GM13976 (cell line): ENCODE data around the gene KCNJ5.

ENCODE experiments used
- DNase-seq: peaks from one replicate; pipeline ENCODE4 v3.0.0; 2012; ENCODE audit warnings: low spot score
- in situ Hi-C: fragments of 300-500 bp; cut with MboI; formaldehyde crosslinking; loops from one replicate; pipeline ENCODE4 v1.12.0; 2022; ENCODE audit warnings: low sequenced_read_pairs, mixed read lengths, inconsistent platforms; ENCODE audit not compliant: unreplicated experiment
- TF ChIP-seq, protein P1 (sequence below): IDR thresholded peaks from 2 replicates; pipeline ENCODE4 v1.5.1; 2012; ENCODE audit warnings: borderline replicate concordance, mild to moderate bottlenecking; ENCODE audit not compliant: insufficient read depth; ENCODE audit errors: extremely low read depth, missing control alignments, control extremely low read depth

KCNJ5 gene

DNA sequence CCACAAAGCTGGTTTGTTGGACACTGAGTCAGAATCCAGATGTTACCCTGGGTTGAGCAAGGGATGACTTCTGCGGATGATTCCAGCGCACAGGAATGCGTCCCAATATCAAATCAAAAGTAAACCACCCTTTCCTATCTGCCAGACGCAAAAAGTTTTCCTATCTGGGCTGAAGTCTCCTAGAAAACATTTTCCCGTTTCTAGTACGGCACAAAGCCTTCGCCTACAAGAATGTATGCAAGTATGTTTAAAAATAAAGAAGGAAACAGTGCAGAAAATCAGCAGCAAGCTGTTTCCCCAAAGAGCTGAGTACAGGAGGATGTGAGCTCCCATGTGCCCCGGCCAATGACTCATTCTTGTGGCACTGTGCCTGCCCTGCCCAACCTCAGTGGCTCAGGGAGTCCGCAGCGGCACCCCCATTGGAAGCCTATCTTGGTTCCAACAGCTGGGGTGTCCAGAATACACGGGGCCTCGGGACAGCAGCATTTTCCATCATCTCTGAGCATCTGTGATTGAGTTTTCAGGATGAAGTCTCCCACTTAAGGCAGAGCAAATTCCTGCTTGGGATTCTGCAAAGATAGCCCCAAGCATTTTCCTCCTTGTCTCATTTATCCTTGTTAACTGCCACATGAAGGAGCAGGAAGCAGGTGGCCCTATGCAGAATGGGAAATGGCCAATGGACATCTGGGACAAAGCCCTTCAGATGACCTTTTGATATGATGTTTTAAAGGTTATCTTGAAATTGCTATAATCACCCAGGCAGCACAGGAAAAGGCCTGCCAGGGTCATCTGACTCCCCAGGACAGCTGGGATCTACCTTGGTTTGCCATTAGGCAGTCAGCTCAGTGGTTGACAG lies 17.5 kb downstream of the KCNJ5 start:
- TF ChIP-seq, protein P1, sequence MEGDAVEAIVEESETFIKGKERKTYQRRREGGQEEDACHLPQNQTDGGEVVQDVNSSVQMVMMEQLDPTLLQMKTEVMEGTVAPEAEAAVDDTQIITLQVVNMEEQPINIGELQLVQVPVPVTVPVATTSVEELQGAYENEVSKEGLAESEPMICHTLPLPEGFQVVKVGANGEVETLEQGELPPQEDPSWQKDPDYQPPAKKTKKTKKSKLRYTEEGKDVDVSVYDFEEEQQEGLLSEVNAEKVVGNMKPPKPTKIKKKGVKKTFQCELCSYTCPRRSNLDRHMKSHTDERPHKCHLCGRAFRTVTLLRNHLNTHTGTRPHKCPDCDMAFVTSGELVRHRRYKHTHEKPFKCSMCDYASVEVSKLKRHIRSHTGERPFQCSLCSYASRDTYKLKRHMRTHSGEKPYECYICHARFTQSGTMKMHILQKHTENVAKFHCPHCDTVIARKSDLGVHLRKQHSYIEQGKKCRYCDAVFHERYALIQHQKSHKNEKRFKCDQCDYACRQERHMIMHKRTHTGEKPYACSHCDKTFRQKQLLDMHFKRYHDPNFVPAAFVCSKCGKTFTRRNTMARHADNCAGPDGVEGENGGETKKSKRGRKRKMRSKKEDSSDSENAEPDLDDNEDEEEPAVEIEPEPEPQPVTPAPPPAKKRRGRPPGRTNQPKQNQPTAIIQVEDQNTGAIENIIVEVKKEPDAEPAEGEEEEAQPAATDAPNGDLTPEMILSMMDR: no peak
- in situ Hi-C loops: no loop called here
- no peak for DNase-seq

DNA sequence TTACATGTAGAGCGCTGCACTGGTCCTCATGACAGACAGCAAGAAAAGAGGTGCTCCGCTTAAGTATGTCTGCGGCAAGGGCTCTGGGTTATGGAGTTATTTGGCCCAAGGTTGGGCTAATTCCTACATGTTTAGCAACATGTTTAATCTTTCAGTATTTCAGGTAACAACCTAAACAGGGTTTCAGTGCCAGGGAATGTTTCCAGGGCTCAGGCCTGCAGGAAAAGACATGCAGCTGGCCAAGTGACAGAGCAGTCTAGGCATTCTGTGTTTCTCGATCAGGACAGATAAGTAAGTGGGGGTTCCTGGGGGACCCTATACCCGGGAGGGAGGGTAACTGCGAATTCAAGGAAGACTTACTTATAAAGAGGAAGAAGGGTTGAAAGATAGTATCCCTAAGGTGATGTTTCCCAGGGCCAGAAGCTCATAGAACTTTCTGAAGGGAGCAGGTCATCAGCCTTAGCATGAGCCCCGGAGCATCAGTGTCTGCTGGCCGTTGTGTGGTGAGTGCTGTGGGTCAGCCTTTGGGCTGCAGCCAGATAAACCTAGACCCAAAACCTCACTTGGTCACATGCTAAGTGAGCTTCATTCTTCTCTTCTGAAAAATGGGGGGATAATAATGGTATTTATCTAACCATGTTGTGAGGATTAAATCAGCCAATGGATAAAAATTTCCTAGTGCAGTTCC lies 18.4 kb downstream of the KCNJ5 start:
- in situ Hi-C loops: no loop called here
- TF ChIP-seq, protein P1: no peak
- DNase-seq: no peak

DNA sequence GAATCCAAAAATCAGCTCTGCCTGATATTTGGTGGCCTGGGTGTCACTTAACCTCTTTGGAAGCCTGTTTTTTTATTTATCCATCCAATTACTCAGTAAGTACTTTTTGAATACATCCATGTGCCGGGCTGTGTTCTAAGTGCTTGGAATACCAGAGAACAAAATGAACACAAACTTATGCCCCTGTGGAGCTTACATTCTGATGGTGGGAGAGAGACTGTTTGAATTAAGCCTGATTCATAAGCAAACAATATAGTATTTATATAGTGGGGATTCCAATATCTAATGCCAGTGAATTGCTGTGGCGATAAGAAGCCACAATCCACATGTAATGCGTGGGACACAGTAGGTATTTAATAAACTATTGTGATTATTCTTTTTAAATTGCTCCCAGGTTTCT lies 19.4 kb downstream of the KCNJ5 start:
- DNase-seq: no peak
- TF ChIP-seq, protein P1: no peak
- in situ Hi-C loops: no loop called here

DNA sequence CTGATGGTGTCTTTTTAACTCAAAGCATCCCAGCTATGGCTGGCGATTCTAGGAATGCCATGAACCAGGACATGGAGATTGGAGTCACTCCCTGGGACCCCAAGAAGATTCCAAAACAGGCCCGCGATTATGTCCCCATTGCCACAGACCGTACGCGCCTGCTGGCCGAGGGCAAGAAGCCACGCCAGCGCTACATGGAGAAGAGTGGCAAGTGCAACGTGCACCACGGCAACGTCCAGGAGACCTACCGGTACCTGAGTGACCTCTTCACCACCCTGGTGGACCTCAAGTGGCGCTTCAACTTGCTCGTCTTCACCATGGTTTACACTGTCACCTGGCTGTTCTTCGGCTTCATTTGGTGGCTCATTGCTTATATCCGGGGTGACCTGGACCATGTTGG lies 20.1 kb downstream of the KCNJ5 start:
- in situ Hi-C loops: no loop called here
- no peak for DNase-seq
- TF ChIP-seq, protein P1: no peak

DNA sequence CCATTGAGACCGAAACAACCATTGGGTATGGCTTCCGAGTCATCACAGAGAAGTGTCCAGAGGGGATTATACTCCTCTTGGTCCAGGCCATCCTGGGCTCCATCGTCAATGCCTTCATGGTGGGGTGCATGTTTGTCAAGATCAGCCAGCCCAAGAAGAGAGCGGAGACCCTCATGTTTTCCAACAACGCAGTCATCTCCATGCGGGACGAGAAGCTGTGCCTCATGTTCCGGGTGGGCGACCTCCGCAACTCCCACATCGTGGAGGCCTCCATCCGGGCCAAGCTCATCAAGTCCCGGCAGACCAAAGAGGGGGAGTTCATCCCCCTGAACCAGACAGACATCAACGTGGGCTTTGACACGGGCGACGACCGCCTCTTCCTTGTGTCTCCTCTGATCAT lies 20.5 kb downstream of the KCNJ5 start:
- TF ChIP-seq, protein P1: no peak
- in situ Hi-C loops: no loop called here
- no peak for DNase-seq

DNA sequence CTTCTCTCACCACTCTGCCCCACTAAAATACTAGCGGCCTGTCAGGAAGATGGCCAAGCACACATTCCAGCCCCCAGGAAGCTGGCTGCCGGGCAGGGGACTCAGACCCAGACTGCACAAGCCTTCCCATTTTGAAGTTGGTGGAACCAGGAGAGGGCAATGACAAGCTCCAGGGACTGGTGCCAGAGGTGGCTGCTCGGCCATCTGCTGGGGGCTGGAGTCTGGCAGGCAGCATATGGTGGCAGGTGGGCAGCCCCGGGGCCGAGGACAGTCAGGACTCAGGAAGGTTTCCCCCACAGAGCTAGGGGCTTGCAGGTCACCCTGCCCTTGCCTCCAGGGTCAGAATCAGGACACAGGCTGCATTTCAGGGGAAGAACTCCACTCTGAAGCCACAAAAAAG lies 22.6 kb downstream of the KCNJ5 start:
- in situ Hi-C loops: no loop called here
- no peak for DNase-seq
- TF ChIP-seq, protein P1: no peak
